Heart right ventricle (tissue), 16 donors: ENCODE measurements around the gene ZBTB7C. TPM values are rescaled to one million over a fixed set of nuclear protein-coding genes. Genes with fewer than 3 reads are reported as not detected.

ENCODE experiments used
- ATAC-seq, 8 donors: fragments of 200-7000 bp; cut with Tn5 transposase; one replicate each; pipeline ENCODE4 v1.9.1; 2020; ENCODE audit warnings: mild to moderate bottlenecking in 8 of 8, moderate library complexity in 8 of 8, moderate number of reproducible peaks in 1 of 8
- DNase-seq, 2 donors: peaks; one replicate each; pipeline ENCODE4 v3.0.0-alpha.2; 2020
- H3K27ac ChIP-seq, 10 donors: fragments of 200-600 bp; sonication (generic) in 2 of 10; one replicate each; pipeline versions ENCODE4 v1.5.0 to v1.8.0; 2020 to 2022; ENCODE audit warnings: mild to moderate bottlenecking in 3 of 10
- H3K27me3 ChIP-seq, 7 donors: fragments of 200-600 bp; one replicate each; pipeline ENCODE4 v1.8.0; 2021 to 2022; ENCODE audit warnings: mild to moderate bottlenecking in 2 of 7
- H3K36me3 ChIP-seq, 9 donors: fragments of 200-600 bp; sonication (generic) in 1 of 9; one replicate each; pipeline versions ENCODE4 v1.5.0 to v1.8.0; 2020 to 2022; ENCODE audit warnings: mild to moderate bottlenecking in 2 of 9
- H3K4me1 ChIP-seq, 9 donors: fragments of 200-600 bp; sonication (generic) in 1 of 9; one replicate each; pipeline versions ENCODE4 v1.5.0 to v1.8.0; 2020 to 2022; ENCODE audit warnings: mild to moderate bottlenecking in 4 of 9
- H3K4me3 ChIP-seq, 10 donors: fragments of 200-600 bp; sonication (generic) in 2 of 10; one replicate each; pipeline versions ENCODE4 v1.5.0 to v1.8.0; 2020 to 2022; ENCODE audit warnings: mild to moderate bottlenecking in 7 of 10, moderate library complexity in 2 of 10
- H3K9me3 ChIP-seq, 11 donors: fragments of 200-600 bp in 10 of 11; sonication (generic) in 2 of 11; one replicate each; pipeline versions ENCODE4 v1.5.0 to v1.8.0; 2013 to 2022; ENCODE audit warnings: mild to moderate bottlenecking in 2 of 11, control low read depth in 1 of 11, moderate library complexity in 1 of 11
- WGBS, 2 donors: extraction: QIAGEN DNeasy Blood & Tissue Kit; methylation state at CpG; one replicate each; pipeline ENCODE4 v1.1.7; 2013; ENCODE audit warnings: inconsistent platforms in 1 of 2; 5-methylcytosine and 5-hydroxymethylcytosine counted together
- intact Hi-C, 10 donors: fragments of 100-400 bp; cut with DNase I; formaldehyde crosslinking; loops; one replicate each; pipeline versions ENCODE4 v1.11.1 to v1.14.2; 2022
- polyA plus RNA-seq, 2 donors: library from polyadenylated mRNA; stranded (reverse); fragments of 200-250 nt; gene quantifications; one replicate each; pipeline ENCODE4 v1.2.3, GENCODE V29; 2013
- total RNA-seq, 10 donors: library from RNA; stranded (reverse); fragmentation: NEBNext Ultra II Directional in 3 of 10; extraction: Animal tissue kit (Norgen Biotek cat#: 25700) in 3 of 10; gene quantifications; one replicate each; pipeline versions ENCODE4 v1.2.1 to v1.2.4, GENCODE V29; 2021 to 2023
- TF ChIP-seq, protein P1 (sequence below), 9 donors: fragments of 200-600 bp; sonication (generic) in 2 of 9; IDR thresholded peaks; one replicate each; pipeline versions ENCODE4 v1.5.0 to v1.8.0; 2021 to 2022; ENCODE audit warnings: antibody characterized with exemption in 9 of 9, mild to moderate bottlenecking in 5 of 9, moderate library complexity in 1 of 9
- donor health status: Arrhythmogenic right ventricular cardiomyopathy.
- donor health status: ischemic (EF 13 %, LVEDD 7.1; RV severe dilation, severe dysfunction).
- donor health status: healthy with polysubstance abuse.
- donor health status: DM: no; HTN: yes; CAD: no.
- donor health status: DM: no; HTN: no; CAD: no.
- donor health status: ischemic (EF 25% LVEDD 6.9; RV normal size, moderate dysfunction).
- donor health status: ischemic (EF 25% LVEDD 5.7; RV mildly dilated, moderate dysfunction).
- donor health status: healthy.
- donor health status: DM: yes; HTN: yes; CAD: no.
- donor health status: Ischemic cardiomyopathy.
- donor health status: ischemic (EF 35%, LVEDD 5.7; RV mildly dilated, moderate dysfunction).
- donor health status: nonischemic (EF 11% LVEDD 7.7; RV severe dilation, severe dysfunction).
- donor health status: DM: yes; HTN: yes; CAD: no.
- donor health status: PGD.
- donor health status: ischemic (EF 29% LVEDD 5.4; RV normal size, mild dysfunction).
- donor health status: nonischemic (EF 23%, LVEDD 6.1; RV moderate dilation, normal function).

The ZBTB7C gene
- total and polyA plus RNA-seq, 12 donors: 0.49 to 6.3 (median 1.5) TPM

DNA sequence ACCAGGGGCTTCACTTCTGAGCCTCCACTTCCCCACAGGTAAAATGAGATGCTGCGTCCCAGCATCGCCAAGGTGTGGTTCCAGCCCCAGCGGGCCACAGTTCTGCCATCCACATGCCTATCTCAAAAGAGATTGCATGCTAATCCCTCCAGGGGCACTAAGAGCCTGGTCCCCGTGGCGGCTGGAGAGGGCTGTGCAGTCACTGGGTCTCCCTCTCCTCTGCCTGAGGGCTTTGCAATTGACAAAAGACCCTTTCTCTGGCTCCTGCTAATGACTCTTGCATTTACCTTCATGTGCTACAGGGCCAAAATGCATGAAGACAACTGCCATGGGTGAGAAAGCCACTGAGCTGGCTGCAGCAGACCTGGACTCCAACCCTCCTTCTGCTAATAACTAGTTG lies 18.5 kb downstream of the ZBTB7C start:
- intact Hi-C loops: no loop called here
- Histone ChIP-seq H3K27me3 (peaks cover 0 to 9% (median 0%) of the 10 kb centered on the region in 7 donors), H3K4me1 (peaks cover 0 to 24% (median 6%) of the 10 kb centered on the region in 9 donors), H3K4me3 (no peak overlapping the region), H3K36me3 (no peaks in the 10 kb centered on the region), H3K9me3 (no peaks in the 10 kb centered on the region), H3K27ac (no peak overlapping the region)
- TF ChIP-seq, protein P1, sequence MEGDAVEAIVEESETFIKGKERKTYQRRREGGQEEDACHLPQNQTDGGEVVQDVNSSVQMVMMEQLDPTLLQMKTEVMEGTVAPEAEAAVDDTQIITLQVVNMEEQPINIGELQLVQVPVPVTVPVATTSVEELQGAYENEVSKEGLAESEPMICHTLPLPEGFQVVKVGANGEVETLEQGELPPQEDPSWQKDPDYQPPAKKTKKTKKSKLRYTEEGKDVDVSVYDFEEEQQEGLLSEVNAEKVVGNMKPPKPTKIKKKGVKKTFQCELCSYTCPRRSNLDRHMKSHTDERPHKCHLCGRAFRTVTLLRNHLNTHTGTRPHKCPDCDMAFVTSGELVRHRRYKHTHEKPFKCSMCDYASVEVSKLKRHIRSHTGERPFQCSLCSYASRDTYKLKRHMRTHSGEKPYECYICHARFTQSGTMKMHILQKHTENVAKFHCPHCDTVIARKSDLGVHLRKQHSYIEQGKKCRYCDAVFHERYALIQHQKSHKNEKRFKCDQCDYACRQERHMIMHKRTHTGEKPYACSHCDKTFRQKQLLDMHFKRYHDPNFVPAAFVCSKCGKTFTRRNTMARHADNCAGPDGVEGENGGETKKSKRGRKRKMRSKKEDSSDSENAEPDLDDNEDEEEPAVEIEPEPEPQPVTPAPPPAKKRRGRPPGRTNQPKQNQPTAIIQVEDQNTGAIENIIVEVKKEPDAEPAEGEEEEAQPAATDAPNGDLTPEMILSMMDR (IDR thresholded peaks at IDR 0.05): no peak
- 84 to 87% methylated on average over 5 of the region's 5 CpGs for WGBS, 2 donors
- DNase-seq: no peak
- ATAC-seq: no peak

DNA sequence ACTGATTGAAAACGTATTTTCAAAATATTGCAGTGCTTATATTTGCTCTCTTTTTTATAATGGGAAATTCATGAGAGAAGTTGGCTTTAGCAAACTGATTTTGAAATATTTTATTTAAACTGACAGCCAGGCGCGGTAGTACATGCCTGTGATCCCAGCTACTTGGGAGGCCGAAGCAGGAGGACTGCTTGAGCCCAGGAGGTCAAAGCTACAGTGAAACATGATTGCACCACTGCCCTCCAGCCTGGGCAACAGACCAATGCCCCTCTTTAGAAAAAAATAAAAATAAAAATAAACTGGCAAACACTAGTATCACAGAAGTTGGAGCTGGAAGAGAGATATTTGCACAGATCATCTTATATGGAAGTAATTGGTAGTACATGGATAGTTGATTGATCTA lies 20.7 kb downstream of the ZBTB7C start:
- 94 to 95% methylated on average over 4 of the region's 4 CpGs for WGBS, 2 donors

DNA sequence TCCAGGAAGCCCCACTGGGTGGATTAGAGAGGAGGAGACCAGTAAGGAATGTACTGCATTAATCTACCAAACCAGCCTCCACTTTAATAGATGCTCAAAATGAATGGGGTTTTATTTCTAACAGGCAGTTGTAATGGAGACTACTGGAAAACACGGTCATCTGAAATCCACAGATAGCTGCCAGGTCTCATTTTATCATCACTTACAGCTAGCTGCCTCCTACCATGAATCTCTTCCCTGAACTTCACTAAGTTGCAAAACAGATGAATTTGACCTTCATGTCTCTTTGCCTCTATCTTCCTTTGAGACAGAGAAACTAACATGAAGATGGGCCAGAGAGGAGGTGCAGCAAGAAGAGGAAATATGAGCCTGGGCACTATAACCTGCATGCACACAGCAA lies 21.9 kb downstream of the ZBTB7C start:
- ATAC-seq (no peak), DNase-seq (no peak)
- no peaks in the 10 kb centered on the region for H3K9me3 ChIP-seq
- no peak overlapping the region for H3K27ac ChIP-seq
- intact Hi-C loops: no loop called here
- H3K27me3 ChIP-seq: peaks cover 0 to 8% (median 0%) of the 10 kb centered on the region in 7 donors
- 44 to 54% methylated on average over 1 of the region's 1 CpG for WGBS, 2 donors
- H3K4me3 ChIP-seq: no peak overlapping the region
- TF ChIP-seq, protein P1 (IDR thresholded peaks at IDR 0.05): no peak
- peaks cover 0 to 10% (median 6%) of the 10 kb centered on the region in 9 donors for H3K4me1 ChIP-seq
- H3K36me3 ChIP-seq: no peaks in the 10 kb centered on the region

More for the DNA sequence above, 20.7 kb downstream of the ZBTB7C start:
- no peak for ATAC-seq
- no peak overlapping the region for H3K4me3 ChIP-seq
- H3K27me3 ChIP-seq: peaks cover 0 to 9% (median 0%) of the 10 kb centered on the region in 7 donors
- peaks cover 0 to 19% (median 6%) of the 10 kb centered on the region in 9 donors for H3K4me1 ChIP-seq
- no peak overlapping the region for H3K27ac ChIP-seq
- intact Hi-C loops: no loop called here
- DNase-seq: no peak
- no peaks in the 10 kb centered on the region for H3K36me3 ChIP-seq
- TF ChIP-seq, protein P1 (IDR thresholded peaks at IDR 0.05): no peak
- no peaks in the 10 kb centered on the region for H3K9me3 ChIP-seq

DNA sequence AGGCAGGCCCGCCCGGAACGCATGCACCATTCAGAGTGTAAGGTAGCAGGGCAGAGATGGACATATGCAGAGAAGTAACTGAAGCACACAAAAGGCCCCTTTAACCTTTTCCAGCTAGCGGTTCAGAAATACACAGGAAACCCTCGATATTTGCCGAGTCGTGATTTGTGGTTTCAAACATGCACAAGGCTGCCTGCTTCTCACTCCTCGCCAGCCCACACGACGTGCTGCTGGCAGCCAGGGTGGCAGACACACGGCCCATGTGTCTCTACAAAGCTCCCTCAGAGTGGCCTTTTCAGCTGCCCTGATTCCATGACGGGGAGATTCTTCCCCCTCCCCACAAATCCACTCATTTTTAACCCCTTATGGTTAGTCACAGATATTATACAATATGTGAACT lies 23.6 kb downstream of the ZBTB7C start:
- DNase-seq (no peak), ATAC-seq (no peak)
- no peak overlapping the region for H3K4me3 ChIP-seq
- H3K27ac ChIP-seq: no peak overlapping the region
- peaks cover 0 to 6% (median 0%) of the 10 kb centered on the region in 7 donors for H3K27me3 ChIP-seq
- intact Hi-C loops: no loop called here
- TF ChIP-seq, protein P1 (IDR thresholded peaks at IDR 0.05): no peak
- WGBS, 2 donors: 80 to 83% methylated on average over 12 of the region's 12 CpGs
- H3K4me1 ChIP-seq: no peaks in the 10 kb centered on the region
- H3K9me3 ChIP-seq: no peaks in the 10 kb centered on the region
- no peaks in the 10 kb centered on the region for H3K36me3 ChIP-seq
